IPS-20b (cell line): ENCODE data around the gene STAT4.

ENCODE experiments used
- H3K27ac ChIP-seq: one replicate; pipeline ENCODE4 v1.5.1; 2013; ENCODE audit warnings: low read length
- H3K27me3 ChIP-seq: 2 replicates; pipeline ENCODE4 v1.6.1; 2013; ENCODE audit warnings: mild to moderate bottlenecking, low read length, inconsistent platforms; ENCODE audit not compliant: insufficient read depth
- H3K36me3 ChIP-seq: 2 replicates; pipeline ENCODE4 v1.6.1; 2013; ENCODE audit warnings: low read depth, mild to moderate bottlenecking, inconsistent platforms, low read length, moderate library complexity; ENCODE audit not compliant: insufficient read depth
- H3K4me1 ChIP-seq: 2 replicates; pipeline ENCODE4 v1.6.1; 2013; ENCODE audit warnings: mild to moderate bottlenecking, control low read depth, inconsistent platforms, low read length, moderate library complexity; ENCODE audit not compliant: insufficient read depth
- H3K4me3 ChIP-seq: 2 replicates; pipeline ENCODE4 v1.5.1; 2013; ENCODE audit warnings: mild to moderate bottlenecking, low read length, inconsistent platforms
- H3K9ac ChIP-seq: 2 replicates; pipeline ENCODE4 v1.6.1; 2013; ENCODE audit warnings: low read depth, mild to moderate bottlenecking, inconsistent platforms, low read length, moderate library complexity
- H3K9me3 ChIP-seq: 2 replicates; pipeline ENCODE4 v1.6.1; 2013; ENCODE audit warnings: mild to moderate bottlenecking, low read depth, low read length, inconsistent platforms; ENCODE audit not compliant: insufficient read depth

Gene STAT4

DNA sequence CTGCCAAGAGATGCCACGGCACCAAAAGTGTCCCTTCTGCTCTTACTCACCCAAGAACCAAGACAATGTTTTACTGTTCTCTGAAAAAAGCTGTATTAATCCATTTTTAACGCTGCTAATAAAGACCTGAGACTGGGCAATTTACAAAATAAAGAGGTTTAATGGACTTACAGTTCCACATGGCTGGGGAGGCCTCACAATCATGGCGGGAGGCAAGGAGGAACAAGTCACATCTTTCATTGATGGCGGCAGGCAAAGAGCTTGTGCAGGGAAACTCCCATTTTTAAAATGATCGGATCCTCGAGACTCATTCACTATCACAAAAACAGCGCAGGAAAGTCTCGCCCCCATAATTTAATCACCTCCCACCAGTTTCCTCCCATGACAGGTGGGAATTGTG, 135.0 kb downstream of the STAT4 start:
- Histone ChIP-seq H3K4me1 (peaks cover 8% of the 10 kb centered on the region; the same call in 1 of the 2 replicates), H3K9ac (no peak overlapping the region), H3K4me3 (no peak overlapping the region), H3K9me3 (no peaks in the 10 kb centered on the region), H3K27ac (no peak overlapping the region), H3K36me3 (peaks cover 4% of the 10 kb centered on the region; the same call in 1 of the 2 replicates), H3K27me3 (peaks cover 51% of the 10 kb centered on the region)

DNA sequence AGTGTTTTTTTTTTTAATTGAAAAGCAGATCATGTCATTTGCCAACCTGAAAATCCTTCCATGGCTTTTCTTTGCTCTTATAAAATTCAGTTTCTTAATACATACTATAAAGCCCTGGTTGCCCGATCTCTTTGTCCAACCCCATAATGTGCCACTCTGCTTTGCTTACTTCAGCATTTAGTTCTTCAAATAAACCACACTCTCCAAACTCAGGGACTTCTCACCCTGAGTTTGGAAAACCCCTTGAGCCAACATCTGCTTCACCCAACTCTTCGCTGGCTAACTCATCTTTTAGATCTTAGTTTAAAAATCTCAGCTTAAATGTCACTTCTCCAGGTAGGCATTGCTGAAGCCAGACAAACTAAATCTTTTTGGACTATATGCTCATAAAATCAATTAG, 135.6 kb downstream of the STAT4 start:
- Histone ChIP-seq H3K4me3 (no peak overlapping the region), H3K9me3 (no peaks in the 10 kb centered on the region), H3K27me3 (peaks cover 51% of the 10 kb centered on the region), H3K9ac (no peak overlapping the region), H3K36me3 (peaks cover 5% of the 10 kb centered on the region; the same call in 1 of the 2 replicates), H3K4me1 (peaks cover 8% of the 10 kb centered on the region; the same call in 1 of the 2 replicates), H3K27ac (no peak overlapping the region)

DNA sequence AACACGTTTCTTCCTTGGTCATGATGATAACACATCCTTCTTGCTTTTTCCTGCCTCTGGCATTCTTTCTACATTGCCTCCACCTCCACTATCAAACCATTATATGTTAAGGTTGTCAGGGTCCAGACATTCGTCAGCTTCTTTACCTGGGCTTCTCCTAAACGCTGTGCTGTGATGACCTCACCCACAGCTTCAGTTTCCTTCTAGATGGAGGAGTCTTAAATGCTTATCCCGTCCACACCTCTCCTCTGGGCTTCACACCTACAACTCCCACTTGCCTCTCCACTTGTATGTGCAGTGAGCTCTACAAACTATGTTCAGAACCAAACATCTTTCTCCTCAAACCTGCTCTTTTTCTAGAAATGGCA, 136.2 kb downstream of the STAT4 start:
- Histone ChIP-seq H3K4me3 (peak overlapping the region; percentile 88), H3K9ac (peak overlapping the region; percentile 53; the same call in 1 of the 2 replicates), H3K9me3 (no peaks in the 10 kb centered on the region), H3K27ac (no peak overlapping the region), H3K4me1 (peaks cover 8% of the 10 kb centered on the region; the same call in 1 of the 2 replicates), H3K36me3 (peaks cover 11% of the 10 kb centered on the region; the same call in 1 of the 2 replicates), H3K27me3 (peaks cover 51% of the 10 kb centered on the region)

DNA sequence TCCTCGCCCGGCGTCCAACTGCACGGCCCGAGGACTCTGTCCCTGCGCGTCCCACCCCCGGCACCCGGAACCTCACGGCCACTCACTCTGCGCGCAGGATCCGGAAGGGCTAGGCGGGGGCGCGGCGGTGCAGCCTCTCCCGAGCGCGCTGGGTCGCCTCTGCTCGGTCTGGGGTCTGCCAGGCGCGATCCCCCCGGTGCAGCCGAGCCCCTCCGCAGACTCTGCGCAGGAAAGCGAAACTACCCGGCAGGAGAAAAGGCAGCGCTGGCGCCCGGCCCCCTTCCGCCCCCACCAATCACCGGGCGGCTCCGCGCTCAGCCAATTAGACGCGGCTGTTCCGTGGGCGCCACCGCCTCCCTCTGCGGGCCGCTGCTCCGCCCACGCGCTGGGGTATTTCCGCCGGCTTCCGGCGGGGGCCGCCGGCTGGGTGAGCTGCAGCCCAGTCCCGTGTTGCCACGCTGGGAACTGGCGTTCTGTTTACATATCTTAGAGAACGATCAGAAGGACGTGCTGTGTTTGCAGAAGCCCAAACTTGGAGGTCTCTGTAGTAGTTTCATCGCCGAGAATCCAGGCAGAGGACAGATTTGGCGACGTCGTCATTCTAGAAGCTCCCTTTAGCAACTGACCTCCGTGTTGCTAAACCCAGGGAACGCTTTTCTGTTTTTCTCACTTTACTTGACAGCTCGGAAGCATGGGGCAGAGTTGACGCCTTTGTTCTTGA, 136.7 kb downstream of the STAT4 start, which contains the start of gene STAT1:
Gene STAT1 (minus strand): TSS at position 240 of the 721 bp plus-strand sequence. CDS start 4,168 bp downstream, outside the sequence.
- H3K9ac ChIP-seq: peak within 1 kb of the TSS; percentile 71; the same call in 1 of the 2 replicates
- no peaks in the 10 kb centered on the region for H3K9me3 ChIP-seq
- H3K4me1 ChIP-seq: peaks cover 8% of the 10 kb centered on the region; the same call in 1 of the 2 replicates
- peak within 1 kb of the TSS; percentile 88 for H3K4me3 ChIP-seq
- no peak within 1 kb of the TSS for H3K27ac ChIP-seq
- H3K36me3 ChIP-seq: peaks cover 17% of the 10 kb centered on the region
- peaks cover 46% of the 10 kb centered on the region for H3K27me3 ChIP-seq

DNA sequence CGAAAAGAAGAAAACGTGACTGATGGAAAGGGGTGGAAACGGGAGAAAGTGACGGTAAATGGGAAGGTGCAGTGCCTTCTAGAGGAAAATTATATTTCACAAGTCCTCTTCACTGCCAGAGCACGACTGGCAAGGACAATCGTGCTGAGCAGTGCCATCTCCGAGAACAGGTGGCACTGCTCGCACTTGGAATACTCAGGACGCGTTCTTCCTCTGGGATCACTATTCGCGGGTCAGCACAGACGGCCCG, 137.2 kb downstream of the STAT4 start:
- peaks cover 21% of the 10 kb centered on the region for H3K36me3 ChIP-seq
- no peak overlapping the region for H3K27ac ChIP-seq
- peaks cover 8% of the 10 kb centered on the region; the same call in 1 of the 2 replicates for H3K4me1 ChIP-seq
- H3K9ac ChIP-seq: peak overlapping the region; percentile 71; the same call in 1 of the 2 replicates
- peak overlapping the region; percentile 88 for H3K4me3 ChIP-seq
- H3K9me3 ChIP-seq: no peaks in the 10 kb centered on the region
- H3K27me3 ChIP-seq: peaks cover 41% of the 10 kb centered on the region

DNA sequence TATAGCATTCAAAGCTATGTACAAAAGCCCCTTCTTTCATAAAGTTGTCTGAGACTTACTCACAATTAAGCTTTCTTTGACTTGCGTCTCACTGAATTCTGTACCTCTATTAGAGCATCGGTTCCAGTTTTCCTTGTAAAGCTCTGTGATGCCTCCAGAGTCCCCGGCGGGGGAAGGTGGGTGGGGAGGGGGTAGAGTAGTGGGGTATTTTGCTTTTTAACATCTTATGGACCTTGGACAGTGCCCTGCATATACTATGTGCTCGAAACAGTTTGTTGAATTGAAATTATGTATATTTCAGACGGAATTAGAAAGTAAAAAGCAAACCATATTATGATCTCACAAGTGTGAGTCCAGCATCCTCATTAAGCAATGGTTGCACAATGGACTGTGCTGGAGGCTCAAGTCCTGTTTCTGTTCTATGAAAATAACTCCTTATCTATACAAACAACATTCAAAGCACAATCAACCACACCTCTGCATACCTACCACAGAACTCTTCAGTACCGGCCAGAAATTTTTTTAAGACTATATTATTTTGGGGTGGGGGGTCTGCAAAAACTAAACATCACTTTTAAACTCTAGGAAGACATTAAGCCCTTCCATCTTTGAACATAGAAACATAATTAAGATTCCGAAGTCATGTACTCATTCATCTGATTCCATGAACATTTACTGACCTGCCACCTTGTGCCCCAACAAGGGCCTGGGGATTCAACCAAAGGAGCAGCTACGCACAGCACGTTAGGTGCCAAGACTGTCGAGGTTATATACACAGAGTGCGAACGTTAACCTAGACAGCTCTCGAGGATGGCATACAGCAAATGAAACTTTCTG, 137.7 kb downstream of the STAT4 start:
- peak overlapping the region; percentile 88 for H3K4me3 ChIP-seq
- H3K9me3 ChIP-seq: no peaks in the 10 kb centered on the region
- H3K9ac ChIP-seq: peak overlapping the region; percentile 71; the same call in 1 of the 2 replicates
- H3K4me1 ChIP-seq: peaks cover 8% of the 10 kb centered on the region; the same call in 1 of the 2 replicates
- peaks cover 35% of the 10 kb centered on the region for H3K27me3 ChIP-seq
- H3K36me3 ChIP-seq: peaks cover 27% of the 10 kb centered on the region
- no peak overlapping the region for H3K27ac ChIP-seq

DNA sequence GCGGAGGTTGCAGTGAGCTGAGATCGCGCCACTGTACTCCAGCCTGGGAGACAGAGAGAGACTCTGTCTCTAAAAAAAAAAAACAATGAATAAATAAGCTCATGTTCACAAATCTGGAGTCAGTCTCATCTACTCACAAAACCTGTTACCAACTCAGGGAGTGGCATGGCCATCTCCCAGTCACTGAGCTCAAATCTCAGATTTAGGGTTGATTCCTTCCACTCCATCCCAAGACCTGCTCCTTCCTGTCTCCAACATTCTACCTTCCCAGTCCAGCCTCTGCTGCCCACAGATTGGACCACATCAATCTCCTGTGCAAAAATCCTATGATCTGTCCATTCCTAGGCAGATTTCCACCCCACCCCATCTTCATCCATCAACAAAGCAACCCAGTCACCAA, 138.4 kb downstream of the STAT4 start:
- H3K9ac ChIP-seq: no peak overlapping the region
- peaks cover 30% of the 10 kb centered on the region for H3K27me3 ChIP-seq
- H3K9me3 ChIP-seq: no peaks in the 10 kb centered on the region
- H3K4me1 ChIP-seq: peaks cover 8% of the 10 kb centered on the region; the same call in 1 of the 2 replicates
- H3K36me3 ChIP-seq: peaks cover 34% of the 10 kb centered on the region
- H3K4me3 ChIP-seq: peak overlapping the region; percentile 88; the same call in 1 of the 2 replicates
- H3K27ac ChIP-seq: no peak overlapping the region

DNA sequence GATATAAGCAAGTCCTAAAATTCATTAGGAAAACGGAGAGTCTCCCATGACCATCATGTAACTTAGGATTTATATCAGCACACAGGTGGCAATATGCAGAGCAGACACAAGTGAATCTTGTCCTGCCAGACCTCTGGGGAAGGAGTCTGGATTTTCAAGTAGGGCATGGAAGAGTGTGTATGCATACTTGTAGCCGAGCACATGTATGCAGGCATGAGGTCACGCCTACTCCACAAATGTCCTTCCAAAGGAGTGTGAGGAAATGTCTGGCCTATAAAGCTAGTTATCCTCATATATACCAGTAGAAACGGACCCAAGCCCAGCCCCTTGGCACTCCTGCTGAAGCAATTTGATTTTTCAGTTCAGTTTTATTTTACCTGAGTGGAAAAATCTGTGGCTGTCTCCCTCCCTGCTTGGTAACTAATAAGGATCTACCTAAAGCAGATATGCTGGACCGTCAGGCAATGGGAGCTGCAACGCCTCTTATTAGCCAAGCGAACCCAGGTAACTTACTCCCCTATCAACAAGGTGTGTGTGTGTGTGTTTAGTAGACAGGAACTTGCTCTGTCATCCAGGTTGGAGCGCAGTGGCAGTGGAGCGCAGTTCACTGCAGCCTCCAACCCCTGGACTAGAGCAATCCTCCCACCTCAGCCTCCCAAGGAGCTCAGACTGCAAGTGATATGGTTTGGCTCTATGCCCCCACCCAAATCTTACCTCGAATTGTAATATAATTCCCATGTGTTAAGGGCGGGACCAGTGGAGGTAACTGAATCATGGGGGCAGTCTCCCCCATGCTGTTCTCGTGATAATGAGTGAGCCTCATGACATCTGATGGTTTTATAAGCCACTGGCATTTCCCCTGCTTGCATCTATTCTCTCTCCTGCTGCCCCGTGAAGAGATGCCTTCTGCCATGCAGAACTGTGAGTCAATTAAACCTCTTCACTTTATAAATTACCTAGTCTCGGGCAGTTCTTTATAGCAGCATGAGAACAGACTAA, 139.6 kb downstream of the STAT4 start:
- H3K4me3 ChIP-seq: no peak overlapping the region
- no peak overlapping the region for H3K27ac ChIP-seq
- H3K9ac ChIP-seq: no peak overlapping the region

DNA sequence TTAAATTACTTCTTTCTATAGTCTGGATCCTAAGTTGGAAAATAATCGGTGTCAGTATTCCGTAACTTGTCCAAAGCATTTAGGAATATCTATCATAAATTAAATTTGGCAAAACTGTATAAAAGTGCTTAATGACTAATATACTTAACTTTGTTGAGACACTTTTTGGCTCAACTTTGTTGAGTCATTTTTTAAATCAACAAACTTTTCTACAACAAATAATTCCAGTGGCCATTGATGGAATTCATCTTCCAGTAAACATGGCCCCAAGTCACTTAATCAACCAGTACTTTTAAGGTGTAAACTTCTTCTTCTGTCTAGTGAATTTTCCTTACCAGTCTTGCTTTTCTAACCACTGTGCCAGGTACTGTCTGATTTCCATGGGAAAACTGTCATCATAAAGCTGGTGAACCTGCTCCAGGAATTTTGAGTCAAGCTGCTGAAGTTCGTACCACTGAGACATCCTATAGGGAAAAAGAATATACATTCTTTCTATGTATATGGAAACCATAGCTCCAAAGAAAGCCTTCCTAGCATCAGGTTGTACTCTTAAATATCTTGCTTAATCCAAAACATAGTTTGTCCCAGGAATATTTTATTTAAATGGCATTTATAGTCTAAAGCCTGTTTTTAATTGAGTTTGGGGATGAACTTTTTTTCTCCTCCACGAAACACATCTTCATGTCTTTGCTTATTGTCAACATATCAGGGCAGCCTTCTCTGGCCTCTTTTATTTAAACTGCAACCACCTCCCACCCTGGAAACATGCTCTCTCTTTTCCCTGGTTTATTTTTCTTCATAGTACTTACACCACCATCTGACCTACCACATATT, 141.0 kb downstream of the STAT4 start:
- peaks cover 4% of the 10 kb centered on the region for H3K27me3 ChIP-seq
- no peaks in the 10 kb centered on the region for H3K9me3 ChIP-seq
- no peak overlapping the region for H3K27ac ChIP-seq
- no peak overlapping the region for H3K9ac ChIP-seq
- H3K4me1 ChIP-seq: peaks cover 7% of the 10 kb centered on the region; the same call in 1 of the 2 replicates
- peaks cover 60% of the 10 kb centered on the region for H3K36me3 ChIP-seq
- no peak overlapping the region for H3K4me3 ChIP-seq

More for the DNA sequence above, 139.6 kb downstream of the STAT4 start:
- H3K4me1 ChIP-seq: peaks cover 8% of the 10 kb centered on the region; the same call in 1 of the 2 replicates
- peaks cover 18% of the 10 kb centered on the region for H3K27me3 ChIP-seq
- no peaks in the 10 kb centered on the region for H3K9me3 ChIP-seq
- peaks cover 46% of the 10 kb centered on the region for H3K36me3 ChIP-seq

DNA sequence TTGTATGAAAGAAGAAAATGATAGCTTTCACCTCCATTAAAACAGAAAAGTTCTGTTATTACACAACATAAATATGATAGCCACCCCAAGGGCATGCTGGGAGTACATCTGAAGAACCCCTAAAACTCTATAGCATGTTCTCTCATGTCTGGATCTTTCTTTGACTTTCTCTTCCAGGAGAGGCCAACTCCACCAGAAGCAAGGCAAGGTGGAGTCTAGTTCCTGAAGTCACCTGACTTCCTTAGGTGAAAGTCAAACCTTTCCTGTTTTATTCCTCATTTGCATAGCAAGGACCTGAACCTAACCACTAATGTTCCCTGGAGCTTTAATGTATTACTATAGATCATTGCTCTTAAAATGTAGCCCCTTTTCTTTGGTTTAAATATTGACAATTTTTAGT, 142.5 kb downstream of the STAT4 start:
- Histone ChIP-seq H3K36me3 (peaks cover 75% of the 10 kb centered on the region), H3K9ac (no peak overlapping the region), H3K27ac (no peak overlapping the region), H3K27me3 (no peaks in the 10 kb centered on the region), H3K9me3 (no peaks in the 10 kb centered on the region), H3K4me1 (peaks cover 4% of the 10 kb centered on the region; the same call in 1 of the 2 replicates), H3K4me3 (no peak overlapping the region)
